Astrocyte (in vitro differentiated cells and primary cell): ENCODE results near the gene SET.

Experiments used
- CTCF ChIP-seq: IDR thresholded peaks from 2 replicates; pipeline ENCODE4 v1.5.1; 2011; ENCODE audit warnings: low read depth, mild to moderate bottlenecking, inconsistent platforms, low read length, moderate library complexity; ENCODE audit not compliant: insufficient read depth
- EZH2 ChIP-seq: IDR thresholded peaks from 2 replicates; pipeline ENCODE4 v1.6.1; 2012; ENCODE audit warnings: mild to moderate bottlenecking, low read length, inconsistent platforms; ENCODE audit not compliant: insufficient read depth

GRCh38 chr9:128707446-128707845, 18.4 kb downstream of the SET start:
- TF ChIP-seq CTCF (no peak), EZH2 (no peak)
